SU-DHL-6 (cell line): ENCODE results near the gene VIPR2.

Experiments
- H2AFZ ChIP-seq: fragments of 200-600 bp; sonication (generic); 2 replicates; pipeline ENCODE4 v1.6.1; 2014; ENCODE audit warnings: low read depth, mild to moderate bottlenecking, moderate library complexity, mixed read lengths, antibody characterized with exemption, low read length; ENCODE audit not compliant: severe bottlenecking
- H3F3A ChIP-seq: fragments of 200-600 bp; shearing (Covaris generic); 2 replicates; pipeline ENCODE4 v1.6.0; 2016; ENCODE audit warnings: antibody characterized with exemption, mild to moderate bottlenecking; ENCODE audit not compliant: insufficient read depth
- H3K27ac ChIP-seq: fragments of 200-600 bp; sonication (generic); 2 replicates; pipeline ENCODE4 v1.5.1; 2016; ENCODE audit warnings: low read depth, mild to moderate bottlenecking, low read length, moderate library complexity, mixed read lengths
- H3K27me3 ChIP-seq: fragments of 200-600 bp; sonication (generic), shearing (Covaris generic); 2 replicates; pipeline ENCODE4 v1.6.0; 2014; ENCODE audit warnings: mild to moderate bottlenecking, low read length
- H3K36me3 ChIP-seq: fragments of 200-600 bp; sonication (generic); 2 replicates; pipeline ENCODE4 v1.6.1; 2014; ENCODE audit warnings: mild to moderate bottlenecking, low read length, mixed read lengths
- H3K4me2 ChIP-seq: fragments of 300-600, 200-600 bp; shearing (Covaris generic), sonication (generic); 2 replicates; pipeline ENCODE4 v1.6.0; 2014; ENCODE audit warnings: low read length, low read depth, mild to moderate bottlenecking; ENCODE audit not compliant: poor library complexity, severe bottlenecking
- H3K4me3 ChIP-seq: fragments of 200-600 bp; sonication (generic); 2 replicates; pipeline ENCODE4 v1.5.1; 2014; ENCODE audit warnings: antibody characterized with exemption, low read length, mild to moderate bottlenecking, mixed read lengths; ENCODE audit not compliant: insufficient read depth, poor library complexity, severe bottlenecking
- H3K79me2 ChIP-seq: fragments of 200-600 bp; sonication (generic); 2 replicates; pipeline ENCODE4 v1.6.1; 2014; ENCODE audit warnings: mild to moderate bottlenecking, low read length, moderate library complexity; ENCODE audit not compliant: insufficient read depth
- H3K9ac ChIP-seq: fragments of 200-600 bp; sonication (generic); 2 replicates; pipeline ENCODE4 v1.7.0; 2014; ENCODE audit warnings: mild to moderate bottlenecking, low read length
- H3K9me2 ChIP-seq: fragments of 200-600 bp; sonication (generic); replicated peaks from 2 replicates; pipeline ENCODE4 v1.6.1; 2014; ENCODE audit warnings: low read length; ENCODE audit not compliant: insufficient read depth
- H3K9me3 ChIP-seq: fragments of 200-600 bp; sonication (generic); 2 replicates; pipeline ENCODE4 v1.6.1; 2014; ENCODE audit warnings: low read length, mixed read lengths; ENCODE audit not compliant: insufficient read depth
- H4K20me1 ChIP-seq: fragments of 200-600 bp; sonication (generic); 2 replicates; pipeline ENCODE4 v1.6.1; 2014; ENCODE audit warnings: low read depth, mild to moderate bottlenecking, antibody characterized with exemption, low read length, moderate library complexity, mixed read lengths
- CTCF ChIP-seq: fragments of 200-600 bp; sonication (generic); IDR thresholded peaks from one replicate; pipeline ENCODE4 v1.5.1; 2017; ENCODE audit warnings: antibody characterized with exemption, mild to moderate bottlenecking, low read length, moderate library complexity; ENCODE audit not compliant: insufficient read depth, poor library complexity, severe bottlenecking
- EZH2phosphoT487 ChIP-seq: fragments of 200-600 bp; sonication (generic), shearing (Covaris generic); conservative IDR thresholded peaks from 2 replicates; pipeline ENCODE4 v1.6.1; 2018; ENCODE audit warnings: mild to moderate bottlenecking, antibody characterized with exemption, low read length, moderate library complexity, mixed read lengths

Gene VIPR2

GRCh38 chr7:159004411-159004810 lies 140.3 kb downstream of the VIPR2 start:
- Histone ChIP-seq H3K79me2 (no peaks in the 10 kb centered on the region), H3K9ac (no peak overlapping the region), H3K4me3 (no peak overlapping the region), H3F3A (no peaks in the 10 kb centered on the region), H3K4me2 (no peak overlapping the region), H3K27ac (no peak overlapping the region), H3K27me3 (no peaks in the 10 kb centered on the region), H2AFZ (no peak overlapping the region), H3K9me3 (no peaks in the 10 kb centered on the region), H3K36me3 (no peaks in the 10 kb centered on the region), H3K9me2 (no peaks in the 10 kb centered on the region), H4K20me1 (no peaks in the 10 kb centered on the region)
- TF ChIP-seq CTCF, result no peak

- TF ChIP-seq EZH2phosphoT487, result no peak
- no peak for TF ChIP-seq CTCF
- no peaks in the 10 kb centered on the region for H3K27me3 ChIP-seq
- H2AFZ ChIP-seq, result no peak overlapping the region
- H3F3A ChIP-seq, result no peaks in the 10 kb centered on the region
- no peaks in the 10 kb centered on the region for H3K36me3 ChIP-seq
- no peak overlapping the region for H3K4me3 ChIP-seq
- no peaks in the 10 kb centered on the region for H3K9me2 ChIP-seq
- no peak overlapping the region for H3K9ac ChIP-seq
- no peak overlapping the region for H3K27ac ChIP-seq
- H3K79me2 ChIP-seq, result no peaks in the 10 kb centered on the region
- H4K20me1 ChIP-seq, result no peaks in the 10 kb centered on the region
- H3K4me2 ChIP-seq, result no peak overlapping the region
- no peaks in the 10 kb centered on the region for H3K9me3 ChIP-seq
Measured at GRCh38 chr7:159001811-159002210, 142.9 kb downstream of the VIPR2 start.

GRCh38 chr7:159000859-159001435 lies 143.7 kb downstream of the VIPR2 start:
- Histone ChIP-seq H3K36me3 (no peaks in the 10 kb centered on the region), H3K9me3 (no peaks in the 10 kb centered on the region), H3K9me2 (no peaks in the 10 kb centered on the region), H3K4me2 (no peak overlapping the region), H4K20me1 (no peaks in the 10 kb centered on the region), H3K27me3 (no peaks in the 10 kb centered on the region), H3F3A (no peaks in the 10 kb centered on the region), H2AFZ (no peak overlapping the region), H3K79me2 (no peaks in the 10 kb centered on the region), H3K4me3 (no peak overlapping the region), H3K9ac (no peak overlapping the region), H3K27ac (no peak overlapping the region)
- TF ChIP-seq EZH2phosphoT487, result no peak
- no peak for TF ChIP-seq CTCF
